Smooth muscle cell of bladder (primary cell): Measurements from ENCODE around the gene COMMD7. TPM values are rescaled to one million over a fixed set of nuclear protein-coding genes. Genes with fewer than 3 reads are reported as not detected.

Source experiments
- total RNA-seq: library from RNA; depleted of rRNA; stranded (reverse); fragments of >200 nt; gene quantifications from 2 replicates; pipeline ENCODE4 v1.2.3, GENCODE V29; 2014

Gene COMMD7
- 17.2 and 22.9 TPM in 2 replicates for total RNA-seq

DNA sequence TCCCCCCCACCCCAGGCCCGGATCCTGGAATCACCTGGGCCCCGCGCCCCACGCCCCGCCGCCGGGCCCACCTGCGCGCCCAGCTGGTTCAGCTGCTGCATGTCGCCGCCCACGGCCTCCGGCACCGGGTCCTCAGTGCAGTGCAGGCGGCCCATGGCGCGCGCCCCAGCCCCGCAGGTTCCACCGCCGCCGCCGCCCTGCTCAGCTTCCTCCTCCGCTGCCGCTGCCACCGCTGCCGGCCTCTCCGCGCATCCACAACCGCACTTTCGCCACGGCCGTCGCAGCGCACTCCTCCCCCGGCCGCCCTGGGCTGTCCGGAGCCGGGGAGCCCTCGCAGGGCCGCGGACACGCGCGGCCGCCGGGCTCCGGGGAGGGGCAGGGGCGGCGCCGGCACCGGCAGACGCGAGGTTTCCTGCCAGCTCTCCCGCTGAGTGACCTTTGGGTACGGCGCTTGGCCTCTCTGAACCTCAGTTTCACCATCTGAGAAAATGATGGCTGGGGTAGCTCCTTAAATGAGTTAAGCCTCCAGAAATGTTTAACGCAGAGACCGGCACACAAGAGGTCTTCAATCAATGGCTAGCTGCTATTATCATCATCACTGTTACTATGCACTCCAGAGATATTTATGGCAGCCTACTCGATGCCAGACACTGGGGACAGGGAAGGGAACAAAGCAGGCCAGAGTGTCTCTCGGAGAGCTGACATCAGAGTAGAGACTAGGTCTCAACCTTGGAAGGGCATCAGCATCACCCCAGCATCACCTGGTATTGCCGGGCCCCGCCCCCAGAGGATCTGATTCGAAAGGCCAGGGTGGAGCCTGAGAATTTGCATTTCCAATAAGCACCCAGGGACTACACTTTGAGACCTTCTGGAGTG lies at the start of gene COMMD7:
TSS of gene COMMD7 (minus strand) at position 231 of the 876 bp plus-strand sequence. CDS start at position 155, 76 bp downstream.

DNA sequence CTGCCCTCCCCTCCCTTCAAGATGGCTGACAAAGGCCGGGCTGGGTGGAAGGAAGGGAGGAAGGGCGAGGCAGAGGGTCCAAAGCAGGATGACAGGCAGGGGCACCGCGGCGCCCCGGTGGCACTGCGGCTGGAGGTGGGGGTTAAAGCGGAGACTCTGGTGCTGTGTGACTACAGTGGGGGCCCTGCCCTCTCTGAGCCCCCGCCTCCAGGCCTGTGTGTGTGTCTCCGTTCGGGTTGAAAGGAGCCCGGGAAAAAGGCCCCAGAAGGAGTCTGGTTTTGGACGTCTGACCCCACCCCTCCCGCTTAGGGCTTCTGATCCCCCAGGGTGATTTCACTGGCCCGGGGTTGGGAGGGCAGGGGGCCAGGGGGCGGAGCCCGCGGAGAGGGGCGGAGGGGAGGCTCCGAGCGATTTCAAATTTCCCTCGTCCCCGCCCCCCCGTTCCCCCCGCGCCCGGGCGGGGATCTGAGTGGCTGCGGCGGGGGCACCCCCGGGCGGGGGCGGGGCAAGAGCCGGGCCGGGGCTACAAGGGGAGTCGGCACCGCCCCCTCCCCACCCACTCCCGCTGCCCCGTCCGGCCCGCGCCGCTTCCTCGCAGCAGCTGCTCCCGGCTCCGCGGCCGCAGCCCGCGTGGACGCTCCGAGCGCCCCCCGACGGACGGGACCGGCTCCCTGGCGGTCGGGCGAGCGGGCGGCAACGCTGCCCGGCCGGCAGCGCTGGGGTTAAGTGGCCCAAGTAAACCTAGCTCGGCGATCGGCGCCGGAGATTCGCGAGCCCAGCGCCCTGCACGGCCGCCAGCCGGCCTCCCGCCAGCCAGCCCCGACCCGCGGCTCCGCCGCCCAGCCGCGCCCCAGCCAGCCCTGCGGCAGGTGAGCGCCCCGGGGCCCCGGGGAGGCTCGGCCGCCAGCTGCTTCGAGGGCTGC lies 18.8 kb upstream of the COMMD7 start, which contains the start of gene DNMT3B:
TSS of gene DNMT3B (plus strand) at position 555 of the 923 bp plus-strand sequence. CDS start 17,939 bp downstream, outside the sequence.

Other genes starting within 250 kb of the COMMD7 start
- 3.7 and 5.1 TPM in 2 replicates for gene NOL4L, start 158.1 kb downstream of the COMMD7 start, total RNA-seq
- gene C20orf203, start 69.5 kb downstream of the COMMD7 start, total RNA-seq: 0.09 TPM in 1 of 2 replicates, not detected in the other
- 0.85 and 1.0 TPM in 2 replicates for gene DNMT3B, start 18.9 kb upstream of the COMMD7 start, total RNA-seq
- 55.8 and 69.4 TPM in 2 replicates for gene MAPRE1, start 76.5 kb upstream of the COMMD7 start, total RNA-seq
- gene EFCAB8, start 115.5 kb upstream of the COMMD7 start, total RNA-seq: 0.28 TPM in 2 replicates